ENCODE measurements around the gene CLEC6A. TPM values are rescaled to one million over a fixed set of nuclear protein-coding genes. Genes with fewer than 3 reads are reported as not detected.
"Not testable (repeated sequence)": the region's sequence is repeated elsewhere in the genome, so short reads cannot be mapped to it uniquely, and the experiment has no call there.

The CLEC6A gene
- polyA plus RNA-seq, 1 donor, result not detected

DNA sequence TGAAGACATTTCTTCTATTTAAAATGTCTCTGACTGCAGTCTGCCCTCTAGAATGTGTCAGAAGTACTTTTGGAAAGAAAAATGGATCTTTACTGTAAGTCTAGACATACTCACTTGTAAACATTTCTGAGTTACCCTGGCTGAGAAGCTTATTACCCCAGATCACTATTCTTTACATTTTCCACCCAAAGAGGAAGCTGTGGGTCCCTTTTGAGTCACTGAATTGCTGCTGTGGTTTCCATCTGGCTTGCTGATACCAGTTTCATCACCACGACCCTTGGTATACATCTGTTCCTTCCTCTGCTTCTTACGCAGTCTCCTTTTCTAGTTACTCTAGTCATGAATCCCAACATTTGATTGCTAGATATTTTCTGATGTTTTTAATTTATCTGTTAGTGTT, 37.3 kb downstream of the CLEC6A start:
- peak; percentile 36 for DNase-seq (ENCODE audit: low read depth)

DNA sequence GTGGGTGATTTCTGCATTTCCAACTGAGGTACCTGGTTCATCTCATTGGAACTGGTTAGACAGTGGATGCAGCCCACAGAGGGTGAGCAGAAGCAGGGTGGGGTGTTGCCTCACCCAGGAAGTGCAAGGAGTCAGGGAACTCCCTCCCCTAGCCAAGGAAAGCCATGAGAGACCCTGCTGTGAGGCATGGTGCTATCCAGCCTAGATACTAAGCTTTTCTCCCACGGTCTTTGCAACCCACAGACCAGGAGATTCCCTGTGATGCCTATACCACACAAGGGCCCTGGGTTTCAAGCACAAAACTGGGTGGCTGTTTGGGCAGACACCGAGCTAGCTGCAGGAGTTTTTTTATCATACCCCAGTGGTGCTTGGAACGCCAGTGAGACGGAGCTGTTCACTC, 39.9 kb downstream of the CLEC6A start:
- not testable (repeated sequence) for DNase-seq (ENCODE audit: low read depth)

- DNase-seq (ENCODE audit: low read depth), result not testable (repeated sequence)
Measured at GRCh38 chr12:8496074-8496473, 40.3 kb downstream of the CLEC6A start.

DNA sequence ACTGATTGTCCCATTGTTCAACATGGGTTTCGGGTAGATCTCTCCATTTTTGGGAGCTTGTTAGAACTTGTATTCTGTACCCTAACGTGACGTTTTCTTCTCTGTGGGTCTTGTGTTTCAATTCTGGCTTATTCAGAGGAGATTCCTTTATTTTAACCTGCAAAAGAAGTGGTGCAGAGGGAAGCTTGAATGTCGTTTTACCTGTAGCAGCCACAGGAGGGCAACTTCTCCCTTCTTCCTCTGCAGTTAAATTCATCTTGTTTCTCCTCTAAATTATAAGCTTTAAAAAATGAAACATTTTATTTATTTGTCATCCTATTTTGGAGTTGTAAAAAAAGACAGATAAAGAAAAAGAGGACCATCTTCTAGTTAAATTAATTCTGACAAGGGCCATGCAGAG, 43.9 kb downstream of the CLEC6A start:
- no peak for DNase-seq (ENCODE audit: low read depth)

DNA sequence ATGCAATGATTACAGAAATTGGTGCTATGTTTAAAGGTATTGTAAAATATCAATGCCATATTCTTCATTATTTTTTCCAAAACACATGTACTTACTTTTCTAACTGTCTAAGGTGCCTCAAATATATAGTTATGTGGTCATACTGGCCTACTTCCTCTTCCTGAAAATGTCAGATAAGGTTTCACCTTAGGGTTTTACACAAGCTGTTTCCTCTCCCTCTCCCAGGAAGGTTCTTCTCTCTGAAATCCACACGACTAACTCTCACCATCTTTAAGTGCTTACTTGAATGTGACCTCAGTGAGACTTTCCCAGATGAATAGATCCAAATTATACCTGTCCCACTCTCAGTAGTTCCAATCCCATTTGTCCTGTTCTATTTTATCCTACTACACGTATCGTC, 46.0 kb downstream of the CLEC6A start:
- no peak for DNase-seq (ENCODE audit: low read depth)

- no peak for DNase-seq (ENCODE audit: low read depth)
Measured at GRCh38 chr12:8504351-8504750, 48.6 kb downstream of the CLEC6A start.

DNA sequence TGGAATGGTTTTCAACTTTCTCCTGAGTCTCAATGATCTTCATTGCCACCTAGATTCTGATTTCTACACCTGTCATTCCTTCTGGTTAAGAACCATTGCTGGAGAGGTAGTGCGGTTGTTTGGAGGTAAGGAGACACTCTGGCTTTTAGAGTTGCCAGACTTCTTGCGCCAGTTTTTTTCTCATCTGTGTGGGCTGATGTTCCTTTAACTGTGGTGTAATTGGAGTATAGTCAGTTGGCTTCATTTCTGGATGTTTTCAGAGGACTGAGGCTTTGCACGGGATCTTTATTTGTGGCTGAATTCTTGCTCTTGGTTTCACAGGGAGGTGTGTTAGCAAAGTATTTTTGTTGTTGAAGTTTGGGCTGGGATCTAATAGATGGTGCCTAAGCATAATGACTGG, 51.8 kb downstream of the CLEC6A start:
- DNase-seq (ENCODE audit: low read depth), result no peak

DNA sequence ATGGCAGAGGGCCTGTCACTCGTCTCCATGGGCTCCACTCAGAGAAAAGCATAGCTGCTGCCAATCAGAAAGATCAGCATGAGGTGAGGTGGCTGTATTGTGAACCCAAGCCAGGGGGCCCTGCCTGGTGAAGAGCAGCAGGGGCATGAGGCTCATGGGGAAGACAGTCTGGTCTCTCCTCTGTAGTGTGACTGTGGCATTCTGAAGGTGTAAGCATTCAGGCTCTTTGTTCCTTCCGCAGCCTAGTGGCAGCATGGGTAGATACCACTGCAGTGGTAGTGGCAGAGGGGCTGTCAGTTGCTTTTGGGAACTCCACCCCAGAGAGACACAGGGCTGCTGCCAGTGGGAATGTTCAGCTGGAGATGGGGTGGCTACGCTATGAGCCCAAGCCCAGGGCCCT, 52.5 kb downstream of the CLEC6A start:
- DNase-seq (ENCODE audit: low read depth), result no peak

DNA sequence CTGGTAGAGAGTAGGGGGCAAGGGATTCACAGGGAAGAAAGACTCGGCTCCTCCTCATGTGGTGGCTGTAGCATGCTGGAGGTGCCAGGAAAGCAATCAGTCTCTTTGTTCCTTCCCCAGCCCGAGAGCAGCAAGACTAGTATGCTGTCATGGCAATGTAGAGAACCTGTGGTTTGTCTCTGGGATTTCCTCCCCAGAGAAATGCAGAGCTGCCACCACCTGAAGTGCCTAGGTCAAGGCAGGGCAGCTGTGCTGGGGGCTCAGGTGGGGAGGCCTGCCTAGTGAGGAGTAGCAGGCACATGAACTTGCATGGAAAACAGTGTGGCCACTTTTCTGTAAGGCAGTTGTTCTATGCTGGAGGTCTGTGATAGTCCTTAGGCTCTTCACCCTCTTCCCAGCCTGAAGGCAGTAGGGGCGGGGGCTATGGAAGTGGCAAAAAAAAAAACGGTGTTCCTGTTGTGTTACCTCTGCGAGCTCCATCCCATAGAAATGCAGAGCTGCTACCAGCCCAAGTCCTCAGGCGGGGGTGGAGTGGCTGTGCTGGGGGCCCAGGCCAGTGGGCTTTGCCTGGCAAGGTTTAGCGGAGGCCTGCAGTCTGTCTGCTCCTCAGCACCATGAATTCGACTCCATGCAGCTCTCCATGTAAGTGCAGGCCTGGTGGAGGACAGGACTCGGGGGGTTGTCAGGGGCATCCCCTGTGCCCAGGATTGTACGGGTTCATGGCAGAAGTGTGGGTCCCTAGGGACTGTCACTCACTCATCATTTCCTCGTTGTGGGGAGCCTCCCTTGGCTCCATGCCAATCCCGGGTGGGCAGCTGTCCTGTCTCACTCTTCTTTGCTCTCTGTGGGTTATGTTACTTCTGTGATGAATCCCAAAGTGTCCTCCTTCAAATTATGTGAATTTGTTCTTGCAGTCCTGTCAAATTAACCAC, 53.4 kb downstream of the CLEC6A start:
- DNase-seq (ENCODE audit: low read depth), result no peak

DNA sequence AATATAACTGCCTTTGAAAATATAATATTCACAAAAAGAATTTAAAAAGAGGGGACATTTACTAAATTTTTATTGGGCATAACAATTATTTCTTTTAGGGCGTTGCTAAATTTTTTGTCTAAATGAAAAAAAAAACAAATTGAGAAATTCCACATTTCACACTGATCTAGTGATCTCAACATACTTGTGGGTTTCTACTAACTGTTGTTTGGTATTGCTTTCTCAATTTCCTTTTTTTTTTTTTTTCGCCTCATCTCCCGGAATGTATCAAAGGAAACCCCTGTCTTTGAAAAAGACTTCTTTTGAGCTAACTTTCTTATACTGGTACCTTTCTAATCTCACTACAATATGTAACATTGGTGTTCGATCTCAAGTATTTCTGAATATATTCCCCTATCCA, 57.5 kb downstream of the CLEC6A start, which contains the start of gene CLEC4D:
Gene CLEC4D (plus strand): TSS at position 248 of the 400 bp plus-strand sequence. CDS start 230 bp downstream, outside the sequence.
- DNase-seq (ENCODE audit: low read depth), result no peak

DNA sequence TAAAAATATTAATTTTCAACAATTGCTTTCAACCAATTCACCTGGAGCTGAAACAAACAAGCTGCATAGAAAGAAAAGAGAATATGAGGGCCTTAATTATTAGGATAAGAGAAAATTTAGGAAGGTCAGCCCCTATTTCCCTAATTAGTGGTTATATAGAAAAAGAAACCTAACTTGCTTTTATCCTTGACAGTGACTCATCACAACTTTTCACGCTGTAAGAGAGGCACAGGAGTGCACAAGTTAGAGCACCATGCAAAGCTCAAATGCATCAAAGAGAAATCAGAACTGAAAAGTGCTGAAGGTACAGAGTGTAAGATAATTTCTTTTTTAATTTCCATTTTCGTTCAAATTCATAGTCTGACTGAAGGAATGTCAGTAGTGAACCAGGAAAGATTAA, 62.2 kb downstream of the CLEC6A start:
- no peak for DNase-seq (ENCODE audit: low read depth)

DNA sequence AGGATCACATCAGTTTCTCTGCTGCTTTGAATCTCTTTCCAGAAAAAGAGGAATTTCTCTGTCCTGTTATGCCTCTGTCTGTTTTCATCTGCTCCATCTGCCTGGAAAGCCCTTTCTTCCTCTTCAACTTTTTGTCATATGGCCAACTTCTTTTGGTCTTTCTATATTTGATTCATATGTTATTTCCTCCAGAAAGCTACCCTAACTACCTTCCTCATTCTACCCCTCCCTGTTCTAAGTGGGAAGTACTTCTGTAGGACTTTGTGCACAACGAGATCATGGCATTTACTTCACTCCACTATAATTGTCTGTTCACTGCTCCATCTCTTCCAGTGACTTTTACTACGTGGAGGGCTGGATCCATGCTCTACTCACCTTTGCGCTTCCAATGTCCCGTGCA, 63.4 kb downstream of the CLEC6A start:
- DNase-seq (ENCODE audit: low read depth), result no peak

- no peak for DNase-seq (ENCODE audit: low read depth)
Measured at GRCh38 chr12:8527250-8528130, 71.7 kb downstream of the CLEC6A start.

Other genes starting within 250 kb of the CLEC6A start
- 1.8 TPM for gene FAM90A1, start 228.3 kb upstream of the CLEC6A start, polyA plus RNA-seq (ENCODE audit: insufficient read length)
- 0.23 TPM for gene CLEC4D, start 57.5 kb downstream of the CLEC6A start, polyA plus RNA-seq (ENCODE audit: insufficient read length)
- not detected for gene CLEC4E, start 84.9 kb downstream of the CLEC6A start, polyA plus RNA-seq (ENCODE audit: insufficient read length)
- 0.30 TPM for gene AICDA, start 156.9 kb downstream of the CLEC6A start, polyA plus RNA-seq (ENCODE audit: insufficient read length)
- 143 TPM for gene MFAP5, start 206.9 kb downstream of the CLEC6A start, polyA plus RNA-seq (ENCODE audit: insufficient read length)
- 88.9 TPM for gene RIMKLB, start 242.0 kb downstream of the CLEC6A start, polyA plus RNA-seq (ENCODE audit: insufficient read length)